Measurements from ENCODE around the gene ZNF565. TPM values are rescaled to one million over a fixed set of nuclear protein-coding genes. Genes with fewer than 3 reads are reported as not detected.
"Not testable (repeated sequence)": the region's sequence is repeated elsewhere in the genome, so short reads cannot be mapped to it uniquely, and the experiment has no call there.

ZNF565 gene
- total and polyA plus RNA-seq, 5 donors from 2014 or later = 1.0 to 5.7 (median 2.8) TPM

- not testable (repeated sequence) for H3K4me1 ChIP-seq (ENCODE audit: control insufficient read depth, insufficient read depth, low read length, poor library complexity, severe bottlenecking); H3K27ac Mint-ChIP-seq; H3K27ac ChIP-seq (ENCODE audit: insufficient read depth, low read length, poor library complexity, severe bottlenecking); H3K27me3 ChIP-seq (ENCODE audit: control insufficient read depth, insufficient read depth, low read length); DNase-seq; ATAC-seq (ENCODE audit: low read depth in 2 of 2); H3K27me3 Mint-ChIP-seq; H3K4me3 Mint-ChIP-seq; H3K4me3 ChIP-seq (ENCODE audit: low read depth, low read length)
- H3K36me3 Mint-ChIP-seq = peaks cover 80% of the 10 kb centered on the region
- peaks cover 0 to 12% (median 4%) of the 10 kb centered on the region in 4 donors for H3K4me1 Mint-ChIP-seq
- peaks cover 74 to 98% of the 10 kb centered on the region in 2 experiments for H3K9me3 ChIP-seq (ENCODE audit: control insufficient read depth in 2 of 2, low read length in 2 of 2)
- peaks cover 86% of the 10 kb centered on the region for H3K36me3 ChIP-seq (ENCODE audit: control insufficient read depth, insufficient read depth, low read length)
- H3K9me3 Mint-ChIP-seq = peaks cover 9 to 78% (median 38%) of the 10 kb centered on the region in 7 donors
These were observed 19.2 kb upstream of the ZNF565 start for GRCh38 chr19:36233626-36234025.

- Histone ChIP-seq H3K36me3 (ENCODE audit: control insufficient read depth, insufficient read depth, low read length) (peaks cover 94% of the 10 kb centered on the region), H3K9me3 (ENCODE audit: control insufficient read depth in 2 of 2, low read length in 2 of 2) (peaks cover 63 to 80% of the 10 kb centered on the region in 2 experiments), H3K4me3 (ENCODE audit: low read depth, low read length) (peak overlapping the region; percentile 34), H3K4me1 (ENCODE audit: control insufficient read depth, insufficient read depth, low read length, poor library complexity, severe bottlenecking) (no peaks in the 10 kb centered on the region), H3K27ac (ENCODE audit: insufficient read depth, low read length, poor library complexity, severe bottlenecking) (no peak overlapping the region), H3K27me3 (ENCODE audit: control insufficient read depth, insufficient read depth, low read length) (no peaks in the 10 kb centered on the region)
- DNase-seq = no peak
- H3K27ac Mint-ChIP-seq = peak overlapping the region in 1 of 3 donors; percentile 92
- peak overlapping the region in 3 of 4 donors; percentile 12 to 67 (median 22) for H3K4me3 Mint-ChIP-seq
- peaks cover 56% of the 10 kb centered on the region for H3K36me3 Mint-ChIP-seq
- H3K27me3 Mint-ChIP-seq = no peaks in the 10 kb centered on the region
- ATAC-seq (ENCODE audit: low read depth in 2 of 2) = no peak
- peaks cover 9 to 44% (median 19%) of the 10 kb centered on the region in 4 donors for H3K4me1 Mint-ChIP-seq
- H3K9me3 Mint-ChIP-seq = peaks cover 14 to 37% (median 30%) of the 10 kb centered on the region in 7 donors
These were observed 10.9 kb upstream of the ZNF565 start for GRCh38 chr19:36225219-36225892.

GRCh38 chr19:36222503-36222902 lies 8.0 kb upstream of the ZNF565 start:
- Histone ChIP-seq H3K9me3 (ENCODE audit: control insufficient read depth in 2 of 2, low read length in 2 of 2) (peaks cover 48 to 59% of the 10 kb centered on the region in 2 experiments), H3K27ac (ENCODE audit: insufficient read depth, low read length, poor library complexity, severe bottlenecking) (no peak overlapping the region), H3K4me1 (ENCODE audit: control insufficient read depth, insufficient read depth, low read length, poor library complexity, severe bottlenecking) (no peaks in the 10 kb centered on the region), H3K36me3 (ENCODE audit: control insufficient read depth, insufficient read depth, low read length) (peaks cover 81% of the 10 kb centered on the region), H3K4me3 (ENCODE audit: low read depth, low read length) (no peak overlapping the region), H3K27me3 (ENCODE audit: control insufficient read depth, insufficient read depth, low read length) (no peaks in the 10 kb centered on the region)
- H3K4me3 Mint-ChIP-seq = no peak overlapping the region
- DNase-seq = no peak
- ATAC-seq (ENCODE audit: low read depth in 2 of 2) = no peak
- no peaks in the 10 kb centered on the region for H3K27me3 Mint-ChIP-seq
- H3K27ac Mint-ChIP-seq = no peak overlapping the region
- H3K36me3 Mint-ChIP-seq = peaks cover 46% of the 10 kb centered on the region
- H3K9me3 Mint-ChIP-seq = peaks cover 5 to 18% (median 12%) of the 10 kb centered on the region in 7 donors
- peaks cover 0 to 51% (median 27%) of the 10 kb centered on the region in 4 donors for H3K4me1 Mint-ChIP-seq

DNA sequence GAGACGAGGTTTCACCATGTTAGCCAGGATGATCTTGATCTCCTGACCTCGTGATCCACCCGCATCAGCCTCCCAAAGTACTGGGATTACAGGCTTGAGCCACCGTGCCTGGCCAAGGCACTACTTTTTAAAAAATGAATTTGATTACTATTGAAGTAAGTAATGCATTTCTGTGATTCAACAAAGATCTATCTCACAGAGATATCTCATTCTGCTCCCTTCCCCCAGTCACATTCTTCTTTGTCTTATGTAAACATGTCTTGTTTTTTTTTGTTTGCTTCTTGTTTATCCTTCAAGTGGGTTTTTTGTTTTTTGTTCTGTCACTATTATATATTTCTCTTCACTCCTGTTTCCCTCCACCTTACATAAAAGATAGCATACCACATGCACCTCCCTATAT lies 7.0 kb upstream of the ZNF565 start:
- Histone ChIP-seq H3K36me3 (ENCODE audit: control insufficient read depth, insufficient read depth, low read length) (peaks cover 73% of the 10 kb centered on the region), H3K4me3 (ENCODE audit: low read depth, low read length) (no peak overlapping the region), H3K9me3 (ENCODE audit: control insufficient read depth in 2 of 2, low read length in 2 of 2) (peaks cover 43 to 51% of the 10 kb centered on the region in 2 experiments), H3K27me3 (ENCODE audit: control insufficient read depth, insufficient read depth, low read length) (no peaks in the 10 kb centered on the region), H3K27ac (ENCODE audit: insufficient read depth, low read length, poor library complexity, severe bottlenecking) (no peak overlapping the region), H3K4me1 (ENCODE audit: control insufficient read depth, insufficient read depth, low read length, poor library complexity, severe bottlenecking) (no peaks in the 10 kb centered on the region)
- H3K4me3 Mint-ChIP-seq = no peak overlapping the region
- peaks cover 0 to 58% (median 31%) of the 10 kb centered on the region in 4 donors for H3K4me1 Mint-ChIP-seq
- no peak for DNase-seq
- ATAC-seq (ENCODE audit: low read depth in 2 of 2) = no peak
- peaks cover 49% of the 10 kb centered on the region for H3K36me3 Mint-ChIP-seq
- peaks cover 5 to 22% (median 11%) of the 10 kb centered on the region in 7 donors for H3K9me3 Mint-ChIP-seq
- H3K27me3 Mint-ChIP-seq = no peaks in the 10 kb centered on the region
- peak overlapping the region in 1 of 3 donors; percentile 44 for H3K27ac Mint-ChIP-seq

DNA sequence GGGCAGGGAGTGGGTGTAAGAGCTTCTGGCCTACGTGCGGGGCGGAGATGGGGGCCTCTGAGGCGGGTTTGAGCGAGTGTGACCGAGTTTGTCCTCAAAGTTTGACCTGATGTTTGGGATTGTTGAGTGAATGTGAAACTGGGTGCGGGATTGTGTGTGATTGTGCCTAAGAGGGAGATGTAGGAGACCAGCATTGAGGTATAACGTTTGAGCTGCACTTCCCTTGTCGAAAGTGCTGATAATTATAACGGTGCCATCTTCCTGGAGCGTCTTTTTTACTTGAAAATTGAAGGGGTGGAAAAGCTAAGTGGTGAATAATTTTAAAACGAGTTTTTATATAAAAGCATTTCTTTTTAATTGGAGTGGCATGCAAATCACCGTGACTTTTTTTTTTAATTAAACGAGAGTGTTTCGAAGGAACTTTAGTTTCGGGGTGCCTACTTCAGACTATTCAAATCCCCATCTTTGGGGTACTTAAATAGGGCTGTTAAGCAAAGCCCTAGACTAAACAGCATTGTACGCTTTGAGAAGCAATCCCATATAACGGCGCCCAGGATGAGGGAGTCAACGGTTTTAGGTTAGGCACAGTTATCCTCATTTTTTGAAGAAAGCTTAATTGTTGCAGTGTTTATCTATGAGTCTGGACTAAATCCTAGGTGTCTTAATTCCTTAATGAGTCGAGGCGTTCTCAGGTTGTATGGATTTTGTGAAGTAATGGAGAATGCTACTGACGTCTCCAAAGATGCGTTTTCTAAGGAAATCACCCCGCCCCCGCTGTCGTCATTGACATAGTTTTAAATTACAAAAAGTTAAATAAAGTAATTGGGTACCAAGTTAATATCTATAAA lies 1.0 kb upstream of the ZNF565 start:
- Mint-ChIP-seq H3K9me3 (peaks cover 0 to 7% (median 0%) of the 10 kb centered on the region in 7 donors), H3K4me3 (no peak overlapping the region), H3K27ac (no peak overlapping the region), H3K36me3 (peaks cover 18% of the 10 kb centered on the region), H3K27me3 (no peaks in the 10 kb centered on the region), H3K4me1 (peaks cover 0 to 30% (median 16%) of the 10 kb centered on the region in 4 donors)
- ATAC-seq (ENCODE audit: low read depth in 2 of 2) (no peak), DNase-seq (no peak)
- Histone ChIP-seq H3K36me3 (ENCODE audit: control insufficient read depth, insufficient read depth, low read length) (peaks cover 16% of the 10 kb centered on the region), H3K4me1 (ENCODE audit: control insufficient read depth, insufficient read depth, low read length, poor library complexity, severe bottlenecking) (peaks cover 18% of the 10 kb centered on the region), H3K9me3 (ENCODE audit: control insufficient read depth in 2 of 2, low read length in 2 of 2) (peaks cover 7 to 8% of the 10 kb centered on the region in 2 experiments), H3K4me3 (ENCODE audit: low read depth, low read length) (peak overlapping the region; percentile 97), H3K27me3 (ENCODE audit: control insufficient read depth, insufficient read depth, low read length) (no peaks in the 10 kb centered on the region), H3K27ac (ENCODE audit: insufficient read depth, low read length, poor library complexity, severe bottlenecking) (peak overlapping the region; percentile 96)

- Mint-ChIP-seq H3K36me3 (peaks cover 7% of the 10 kb centered on the region), H3K9me3 (peaks cover 0 to 7% (median 0%) of the 10 kb centered on the region in 7 donors), H3K27me3 (no peaks in the 10 kb centered on the region), H3K4me3 (peak overlapping the region in 2 of 4 donors; percentile 41), H3K27ac (peak overlapping the region in 2 of 3 donors; percentile 32 to 36), H3K4me1 (peaks cover 0 to 16% (median 6%) of the 10 kb centered on the region in 4 donors)
- H3K9me3 ChIP-seq (ENCODE audit: control insufficient read depth in 2 of 2, low read length in 2 of 2) = no peaks in the 10 kb centered on the region
- ATAC-seq (ENCODE audit: low read depth in 2 of 2) = no peak
- H3K27ac ChIP-seq (ENCODE audit: insufficient read depth, low read length, poor library complexity, severe bottlenecking) = no peak overlapping the region
- H3K27me3 ChIP-seq (ENCODE audit: control insufficient read depth, insufficient read depth, low read length) = no peaks in the 10 kb centered on the region
- peaks cover 18% of the 10 kb centered on the region for H3K4me1 ChIP-seq (ENCODE audit: control insufficient read depth, insufficient read depth, low read length, poor library complexity, severe bottlenecking)
- H3K4me3 ChIP-seq (ENCODE audit: low read depth, low read length) = no peak overlapping the region
- DNase-seq = no peak
- peaks cover under 1% of the 10 kb centered on the region for H3K36me3 ChIP-seq (ENCODE audit: control insufficient read depth, insufficient read depth, low read length)
These were observed 1.6 kb downstream of the ZNF565 start for GRCh38 chr19:36212895-36213294.

DNA sequence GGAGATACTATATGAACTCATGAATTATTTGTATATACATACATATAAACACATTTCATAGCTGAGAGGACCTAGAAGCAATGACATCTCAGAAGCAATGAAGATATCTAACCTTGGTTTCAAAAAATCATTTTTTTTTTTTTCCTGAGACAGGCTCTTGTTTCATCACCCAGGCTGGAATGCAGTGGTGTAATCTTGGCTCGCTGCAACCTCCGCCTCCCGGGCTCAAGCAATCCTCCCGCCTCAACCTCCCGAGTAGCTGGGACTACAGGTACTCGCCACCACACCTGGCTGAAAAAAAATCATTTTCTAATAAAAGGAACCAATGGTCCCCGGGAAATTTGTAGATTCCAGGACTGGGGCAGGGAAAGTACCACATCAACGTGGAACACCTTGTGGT lies 4.0 kb downstream of the ZNF565 start:
- DNase-seq (no peak), ATAC-seq (ENCODE audit: low read depth in 2 of 2) (no peak)
- Histone ChIP-seq H3K4me1 (ENCODE audit: control insufficient read depth, insufficient read depth, low read length, poor library complexity, severe bottlenecking) (peaks cover 10% of the 10 kb centered on the region), H3K27me3 (ENCODE audit: control insufficient read depth, insufficient read depth, low read length) (no peaks in the 10 kb centered on the region), H3K9me3 (ENCODE audit: control insufficient read depth in 2 of 2, low read length in 2 of 2) (no peaks in the 10 kb centered on the region), H3K36me3 (ENCODE audit: control insufficient read depth, insufficient read depth, low read length) (no peaks in the 10 kb centered on the region), H3K4me3 (ENCODE audit: low read depth, low read length) (no peak overlapping the region), H3K27ac (ENCODE audit: insufficient read depth, low read length, poor library complexity, severe bottlenecking) (no peak overlapping the region)
- Mint-ChIP-seq H3K9me3 (no peaks in the 10 kb centered on the region), H3K36me3 (peaks cover 10% of the 10 kb centered on the region), H3K27me3 (no peaks in the 10 kb centered on the region), H3K27ac (no peak overlapping the region), H3K4me1 (peaks cover 0 to 4% (median 1%) of the 10 kb centered on the region in 4 donors), H3K4me3 (no peak overlapping the region)
